SK-MEL-5 (cell line): ENCODE data around the gene PCBD2. TPM values are rescaled to one million over a fixed set of nuclear protein-coding genes. Genes with fewer than 3 reads are reported as not detected.
"Not testable (repeated sequence)": the region's sequence is repeated elsewhere in the genome, so short reads cannot be mapped to it uniquely, and the experiment has no call there.

ENCODE experiments used
- DNase-seq: peaks from one replicate; pipeline ENCODE4 v3.0.0-alpha.2; 2016; ENCODE audit warnings: low read depth, low spot score
- in situ Hi-C: cut with HindIII; loops from 2 replicates; pipeline ENCODE4 v1.10.0; 2016; ENCODE audit warnings: low sequenced_read_pairs, high pct_unique_total_duplicates, low pct_unique_long_range_greater_than_20kb
- total RNA-seq: library from RNA; depleted of rRNA; stranded (reverse); fragments of >200 nt; shearing (Covaris generic); gene quantifications from 2 replicates; pipeline ENCODE4 v1.2.3, GENCODE V29; 2014

The PCBD2 gene
- total RNA-seq, 1 experiment from 2014 or later: 6.7 TPM

DNA sequence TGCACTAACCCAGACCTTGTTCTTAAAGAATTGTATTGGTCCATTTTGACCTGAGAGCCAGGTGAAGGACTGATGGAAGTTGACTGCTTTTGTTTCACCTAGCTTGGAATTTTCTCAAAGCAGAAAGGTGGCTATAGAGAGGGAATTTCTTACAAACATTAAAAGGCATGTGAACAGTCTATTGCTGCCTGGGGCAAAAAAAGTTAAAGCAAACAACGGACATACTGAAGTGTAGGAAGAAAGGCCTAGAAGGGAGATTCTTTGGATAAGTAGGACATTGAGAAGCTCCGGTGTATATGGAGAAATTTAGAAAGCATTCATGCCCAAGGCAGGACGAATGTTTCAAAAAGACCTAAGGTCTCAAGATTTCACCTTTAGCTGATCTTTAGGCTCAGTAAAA lies 74.5 kb downstream of the PCBD2 start:
- DNase-seq: no peak
- in situ Hi-C loops: no loop called here

DNA sequence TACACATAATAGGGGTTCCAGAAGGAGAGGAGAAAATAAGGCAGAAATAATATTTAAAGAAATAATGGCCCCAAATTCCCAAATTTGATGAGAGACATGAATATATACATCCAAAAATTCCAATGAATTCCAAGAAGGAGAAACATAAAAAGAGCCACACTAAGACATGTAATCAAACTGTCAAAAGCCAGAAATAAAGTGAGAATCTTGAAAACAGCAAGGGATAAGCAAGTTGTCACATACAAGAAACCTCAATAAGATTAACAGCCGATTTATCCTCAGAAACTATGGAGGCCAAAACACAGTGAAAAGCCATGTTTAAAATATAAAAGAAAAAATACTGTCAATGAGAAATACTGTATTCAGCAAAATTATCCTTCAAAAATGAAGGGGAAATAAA lies 77.3 kb downstream of the PCBD2 start:
- DNase-seq: no peak
- in situ Hi-C loops: no loop called here

DNA sequence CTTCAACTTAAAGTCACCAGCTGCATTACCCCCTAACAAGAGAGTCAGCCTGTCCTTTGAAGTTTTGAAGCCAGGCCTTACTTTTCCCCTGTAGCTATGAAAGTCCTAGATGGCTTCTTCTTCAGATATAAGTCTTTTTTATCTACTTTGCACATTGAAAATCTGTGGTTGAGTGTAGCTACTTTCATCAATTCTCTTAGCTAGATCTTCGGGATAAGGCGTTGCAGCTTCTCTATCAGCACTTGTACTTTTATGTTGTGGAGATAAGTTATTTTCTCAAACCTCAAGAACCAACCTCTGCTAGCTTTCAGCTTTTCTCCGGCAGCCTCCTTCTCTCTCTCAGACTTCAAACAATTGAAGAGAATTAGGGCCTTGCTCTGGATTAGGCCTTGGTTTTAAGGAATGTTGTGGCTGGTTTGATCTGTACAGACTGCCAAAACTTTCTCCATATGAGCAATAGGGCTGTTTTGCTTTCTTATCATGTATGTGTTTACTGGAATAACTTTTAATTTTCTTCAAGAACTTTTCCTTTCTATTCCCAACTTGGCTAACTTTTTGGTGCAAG lies 84.4 kb downstream of the PCBD2 start:
- in situ Hi-C loops: no loop called here
- no peak for DNase-seq

DNA sequence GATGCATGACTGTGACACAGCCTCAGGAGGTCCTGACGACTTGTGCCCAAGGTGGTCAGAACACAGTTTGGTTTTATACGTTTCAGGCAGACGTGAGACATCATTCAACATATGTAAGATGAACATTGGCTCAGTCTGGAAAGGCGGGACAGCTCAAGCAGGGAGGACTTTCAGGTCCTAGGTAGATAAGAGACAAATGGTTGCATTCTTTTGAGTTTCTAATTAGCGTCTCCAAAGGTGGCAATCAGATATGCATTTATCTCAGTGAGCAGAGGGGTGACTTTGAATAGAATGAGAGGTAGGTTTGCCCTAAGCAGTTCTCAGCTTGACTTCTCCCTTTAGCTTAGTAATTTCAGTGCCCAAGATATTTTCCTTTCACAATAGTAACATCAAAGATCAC lies 85.3 kb downstream of the PCBD2 start:
- in situ Hi-C loops, DNase-seq: not testable (repeated sequence)

DNA sequence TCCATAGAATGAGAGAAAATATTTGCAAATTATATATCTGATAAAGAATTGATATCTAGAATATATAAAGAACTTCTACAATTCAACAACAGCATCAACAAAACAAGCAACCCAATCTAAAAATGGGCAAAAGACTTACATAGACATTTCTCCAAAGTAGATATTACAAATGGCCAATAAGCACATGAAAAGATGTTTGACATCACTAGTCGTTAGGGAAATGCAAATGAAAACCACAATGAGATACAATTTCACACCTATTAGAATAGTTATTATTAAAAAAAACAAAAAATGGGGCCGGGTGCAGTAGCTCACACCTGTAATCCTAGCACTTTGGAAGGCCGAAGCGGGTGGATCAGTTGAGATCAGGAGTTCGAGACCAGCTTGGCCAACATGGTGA lies 87.2 kb downstream of the PCBD2 start:
- DNase-seq: no peak
- in situ Hi-C loops: no loop called here

DNA sequence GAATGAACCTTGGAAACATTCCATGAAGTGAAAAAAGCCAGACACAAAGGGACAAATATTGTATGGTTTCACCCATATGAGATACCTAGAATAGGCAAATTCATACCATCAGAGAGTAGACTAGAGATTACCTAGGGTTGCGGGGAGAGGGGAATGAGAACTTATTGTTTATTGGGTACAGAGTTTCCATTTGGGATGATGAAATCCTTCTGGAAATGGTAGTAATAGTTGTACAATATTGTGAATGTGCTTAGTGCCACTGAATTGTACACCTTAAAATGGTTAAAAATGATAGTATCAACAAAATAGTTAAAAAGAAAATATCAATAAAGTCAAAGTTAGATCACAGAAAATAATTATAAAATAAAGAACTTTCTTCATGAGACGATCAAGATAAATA lies 88.2 kb downstream of the PCBD2 start:
- no peak for DNase-seq
- in situ Hi-C loops: no loop called here

DNA sequence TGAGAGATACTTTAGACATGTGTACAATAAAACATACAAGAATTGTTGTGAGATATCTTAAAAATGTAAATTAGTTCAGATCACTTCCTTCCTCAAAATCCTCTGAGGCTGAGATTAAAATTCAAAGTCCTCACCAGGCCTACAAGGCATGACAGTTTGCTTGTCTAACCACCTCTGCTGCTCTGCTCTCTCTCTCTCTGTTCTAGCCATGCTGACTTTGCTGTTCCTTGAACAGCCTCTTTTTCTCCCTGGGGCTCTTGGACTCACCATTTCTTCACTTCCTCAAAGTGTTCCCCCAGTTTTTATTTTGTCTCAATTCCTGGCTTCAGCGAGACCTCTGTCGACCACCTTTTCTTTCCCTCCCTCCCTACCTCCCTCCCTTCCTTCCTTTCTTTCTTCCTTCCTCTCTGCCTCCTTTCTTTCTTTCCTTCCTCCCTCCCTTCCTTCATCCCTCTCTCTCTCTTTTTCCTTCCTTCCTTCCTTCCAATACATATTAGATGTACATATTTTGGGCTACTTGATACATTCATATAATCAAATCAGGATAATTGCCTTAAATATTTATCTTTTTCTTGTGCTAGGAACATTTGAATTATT lies 89.7 kb downstream of the PCBD2 start:
- DNase-seq: no peak
- in situ Hi-C loops: no loop called here

DNA sequence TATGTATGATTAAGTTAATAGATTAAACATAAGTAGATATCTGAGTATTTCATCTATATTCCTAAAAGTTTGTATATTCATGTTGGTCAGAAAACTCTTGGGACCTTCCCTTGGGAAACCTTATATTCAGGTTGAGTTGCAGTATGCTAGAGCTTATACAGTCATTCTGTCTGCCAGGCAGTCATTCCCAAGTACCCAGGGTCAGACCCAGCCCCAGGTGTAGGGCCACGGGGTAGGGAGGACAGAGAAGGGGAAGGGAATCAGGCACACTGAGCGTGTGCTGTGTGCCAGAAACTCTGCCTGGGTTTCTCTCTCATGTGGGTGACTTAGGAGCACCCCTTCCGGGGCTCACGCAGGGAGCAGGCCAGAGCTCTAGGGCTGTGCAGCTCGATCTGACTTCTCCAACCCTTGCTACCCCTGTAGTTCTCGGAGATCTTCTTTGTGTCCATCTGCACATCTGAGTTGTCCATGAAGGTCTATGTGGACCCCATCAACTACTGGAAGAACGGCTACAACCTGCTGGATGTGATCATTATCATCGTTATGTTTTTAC lies 91.0 kb downstream of the PCBD2 start:
- no peak for DNase-seq
- in situ Hi-C loops: no loop called here

DNA sequence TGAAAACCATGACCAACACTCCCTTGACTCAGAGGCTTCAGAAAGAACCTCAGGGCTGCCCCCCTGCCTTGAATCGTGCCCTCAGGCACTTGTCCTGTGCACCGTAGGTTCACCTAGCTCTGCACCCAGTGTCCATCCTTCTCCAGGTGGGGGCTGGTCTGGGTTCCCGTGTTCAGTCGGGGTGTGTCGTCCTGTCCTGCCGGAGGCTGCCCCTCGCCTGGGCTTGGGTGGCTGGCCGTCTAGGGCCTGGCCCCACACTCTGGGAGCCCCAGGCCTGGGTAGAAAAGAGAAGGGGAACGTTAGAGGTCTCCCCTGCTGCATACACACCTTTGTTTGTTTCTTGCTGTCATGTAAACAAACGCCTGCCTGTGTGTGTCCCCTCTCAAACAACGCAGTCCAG lies 92.1 kb downstream of the PCBD2 start:
- no peak for DNase-seq
- in situ Hi-C loops: no loop called here

DNA sequence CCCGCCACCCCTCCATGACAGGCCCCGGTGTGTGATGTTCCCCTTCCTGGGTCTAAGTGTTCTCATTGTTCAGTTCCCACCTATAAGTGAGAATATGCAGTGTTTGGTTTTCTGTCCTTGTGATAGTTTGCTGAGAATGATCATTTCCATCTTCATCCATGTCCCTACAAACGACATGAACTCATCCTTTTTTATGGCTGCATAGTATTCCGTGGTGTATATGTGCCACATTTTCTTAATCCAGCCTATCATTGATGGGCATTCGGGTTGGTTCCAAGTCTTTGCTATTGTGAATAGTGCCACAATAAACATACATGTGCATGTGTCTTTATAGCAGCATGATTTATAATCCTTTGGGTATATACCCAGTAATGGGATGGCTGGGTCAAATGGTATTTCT lies 93.1 kb downstream of the PCBD2 start:
- DNase-seq, in situ Hi-C loops: not testable (repeated sequence)

DNA sequence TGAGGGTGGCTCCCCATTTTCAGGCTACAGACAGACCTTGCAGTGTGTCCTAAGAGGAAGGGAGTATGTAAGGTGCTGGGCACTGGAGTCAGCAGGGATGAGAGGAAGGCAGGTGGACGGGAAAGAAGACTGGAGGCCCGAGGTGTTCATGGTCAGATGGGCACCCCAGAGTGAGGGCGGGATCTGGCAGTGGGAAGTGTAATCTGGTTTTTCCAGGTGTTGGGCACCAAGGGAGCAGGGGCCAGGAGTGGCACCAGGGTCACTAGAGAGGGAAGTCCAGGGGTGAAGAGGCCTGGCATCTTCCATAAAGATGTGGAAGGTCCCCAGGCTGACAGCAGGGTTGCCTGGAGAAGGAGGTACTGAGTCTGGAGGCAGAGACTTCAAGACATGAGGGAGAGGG lies 99.4 kb downstream of the PCBD2 start:
- in situ Hi-C loops: no loop called here
- no peak for DNase-seq

DNA sequence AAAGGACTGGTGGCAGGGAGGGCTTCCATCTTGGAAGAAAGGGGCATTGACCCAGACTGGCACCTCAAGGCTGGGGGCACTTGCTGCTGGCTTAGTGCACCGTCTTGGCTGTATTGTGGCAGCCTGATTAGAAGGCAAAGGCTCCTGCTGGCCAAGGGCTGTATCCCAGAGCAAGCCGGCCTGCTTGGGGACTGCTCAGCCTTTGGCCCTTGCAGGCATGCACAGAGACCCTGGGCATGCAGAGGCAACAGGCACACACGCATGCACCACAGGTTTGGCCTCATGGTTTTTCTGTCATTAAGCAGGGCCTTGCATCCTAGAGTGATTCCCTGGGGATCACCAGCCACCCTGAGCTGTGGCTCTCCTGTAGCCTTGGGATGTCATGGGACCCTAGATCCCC lies 100.1 kb downstream of the PCBD2 start:
- DNase-seq: no peak
- in situ Hi-C loops: no loop called here

DNA sequence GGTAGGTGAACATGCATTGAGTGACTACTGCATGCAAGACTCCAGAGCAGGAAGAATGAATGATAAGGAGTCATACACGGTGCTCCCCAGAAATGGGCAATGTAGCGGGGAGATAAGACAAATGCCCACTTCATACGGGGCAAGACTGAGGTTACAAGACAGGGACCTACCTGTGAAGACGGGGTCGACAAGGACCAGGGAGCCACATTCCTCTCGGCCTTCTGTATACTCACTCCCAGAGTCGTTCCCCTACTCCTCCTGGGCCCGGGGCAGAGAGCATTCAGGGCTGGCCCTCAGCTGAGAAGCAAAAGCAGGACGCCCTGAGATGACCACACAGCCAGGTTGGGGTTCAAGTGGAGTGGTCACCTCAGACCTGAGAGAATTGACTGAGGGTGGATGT lies 102.4 kb downstream of the PCBD2 start:
- in situ Hi-C loops: no loop called here
- no peak for DNase-seq

DNA sequence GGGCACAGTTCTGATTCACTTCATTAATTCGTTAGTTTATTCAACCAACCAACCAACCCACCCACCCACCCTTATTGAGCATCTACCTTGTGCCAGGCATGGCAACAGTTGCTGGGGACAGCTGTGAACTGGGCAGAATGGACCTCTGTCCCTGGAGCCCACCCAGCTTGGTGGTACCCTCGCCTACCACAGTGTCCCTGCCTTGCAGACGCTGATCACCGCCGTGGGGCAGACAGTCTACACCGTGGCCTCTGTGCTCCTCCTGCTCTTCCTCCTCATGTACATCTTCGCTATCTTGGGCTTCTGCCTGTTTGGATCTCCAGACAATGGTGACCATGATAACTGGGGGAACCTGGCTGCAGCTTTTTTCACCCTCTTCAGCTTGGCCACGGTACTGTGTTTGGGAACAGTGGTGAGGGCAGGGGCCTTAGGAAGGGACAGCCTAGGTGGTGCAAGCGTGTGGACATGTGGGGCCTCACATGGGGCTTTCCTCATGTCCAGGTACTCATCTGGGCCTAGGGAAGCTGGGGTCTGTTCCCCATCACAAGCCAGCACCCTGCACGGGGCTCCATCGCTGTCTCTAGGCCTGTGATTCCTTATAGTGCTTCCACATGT lies 102.9 kb downstream of the PCBD2 start:
- in situ Hi-C loops: no loop called here
- no peak for DNase-seq

DNA sequence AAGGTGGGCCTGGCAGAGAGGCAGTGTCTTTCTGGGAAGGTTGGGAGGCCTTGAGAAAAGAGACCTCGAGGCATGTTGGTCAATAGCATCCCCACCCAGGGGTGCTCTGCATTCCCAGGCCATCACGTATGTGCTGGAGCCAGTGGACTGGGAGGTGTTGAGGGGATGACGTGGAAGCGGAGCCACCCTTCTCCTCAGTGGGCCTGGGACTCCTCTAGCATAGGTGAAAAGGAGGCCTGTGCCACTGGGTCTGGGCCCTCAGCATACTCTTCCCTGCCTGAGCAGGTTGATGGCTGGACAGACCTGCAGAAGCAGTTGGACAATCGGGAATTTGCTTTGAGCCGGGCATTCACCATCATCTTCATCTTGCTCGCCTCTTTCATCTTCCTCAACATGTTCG lies 103.6 kb downstream of the PCBD2 start:
- in situ Hi-C loops: no loop called here

DNA sequence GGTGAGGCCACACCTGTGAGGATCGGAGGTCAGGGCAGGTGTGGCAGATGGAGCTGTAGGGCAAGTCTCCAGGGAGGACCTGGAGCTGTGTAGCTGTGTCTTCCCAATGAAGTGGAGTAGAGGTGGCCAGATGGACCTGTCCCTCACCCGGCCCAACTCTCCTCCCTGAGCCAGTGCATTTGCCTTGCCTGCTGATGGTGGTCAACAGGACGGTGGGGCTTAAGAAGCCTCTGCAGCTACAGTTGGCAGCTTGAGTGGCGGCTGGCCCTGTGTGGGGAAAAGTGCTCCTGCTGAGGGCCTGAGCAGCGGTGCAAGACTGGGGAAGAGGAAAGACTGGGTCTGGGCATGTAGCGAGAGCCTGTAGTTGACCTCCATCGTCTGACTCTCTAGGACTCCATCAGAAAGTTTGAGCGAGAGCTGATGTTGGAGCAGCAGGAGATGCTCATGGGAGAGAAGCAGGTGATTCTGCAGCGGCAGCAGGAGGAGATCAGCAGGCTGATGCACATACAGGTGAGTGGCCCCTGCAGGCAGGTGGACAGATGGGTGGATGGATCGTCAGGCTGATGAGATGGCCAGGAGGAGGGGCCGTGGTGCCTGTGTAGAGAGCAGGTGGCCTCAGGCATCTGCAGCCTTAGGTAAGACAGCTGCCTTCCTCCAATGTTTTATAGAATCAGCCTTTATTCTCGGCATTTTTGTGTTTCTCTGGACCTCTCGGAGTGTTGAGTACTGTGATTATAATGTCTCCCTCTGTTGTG lies 104.2 kb downstream of the PCBD2 start:
- in situ Hi-C loops: no loop called here
- no peak for DNase-seq

More for the DNA sequence above, 103.6 kb downstream of the PCBD2 start:
- DNase-seq: no peak

DNA sequence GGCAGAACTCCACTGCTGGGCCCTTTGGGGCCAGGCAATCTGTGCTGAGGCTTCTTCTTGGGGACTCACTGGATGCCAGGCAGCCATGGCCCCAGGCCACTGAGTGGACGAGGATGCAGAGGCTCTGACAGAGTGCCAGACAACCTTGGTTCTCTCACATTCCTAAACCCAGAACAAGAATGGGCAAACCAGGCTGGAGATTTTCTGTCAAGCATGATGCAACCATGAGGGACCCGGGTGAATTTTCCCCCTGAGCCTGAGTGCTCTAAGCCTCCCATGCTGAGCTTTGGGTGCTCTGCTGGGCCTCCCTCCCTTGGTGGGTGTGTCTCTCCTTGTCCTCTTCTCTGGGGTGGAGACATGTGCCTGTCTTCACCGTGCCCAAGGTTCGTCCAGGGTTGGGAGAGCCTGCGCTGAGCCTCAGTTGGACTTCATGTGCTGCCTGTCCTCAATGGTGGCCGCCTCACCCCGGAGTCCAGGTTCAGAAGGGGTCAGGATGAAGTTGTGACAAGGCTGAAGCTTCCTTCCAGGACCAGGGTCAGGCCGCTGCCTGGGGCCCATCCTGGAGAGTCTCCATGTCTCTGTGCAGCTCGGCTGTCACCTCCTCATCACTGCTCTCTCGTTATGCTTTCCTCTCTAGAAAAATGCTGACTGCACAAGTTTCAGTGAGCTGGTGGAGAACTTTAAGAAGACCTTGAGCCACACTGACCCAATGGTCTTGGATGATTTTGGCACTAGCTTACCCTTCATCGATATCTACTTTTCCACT lies 105.0 kb downstream of the PCBD2 start:
- in situ Hi-C loops: no loop called here
- DNase-seq: no peak
